MCF 10A (cell line): ENCODE measurements around the gene HNRNPA2B1. TPM values are rescaled to one million over a fixed set of nuclear protein-coding genes. Genes with fewer than 3 reads are reported as not detected.

Source experiments
- BruUV-seq: library from RNA; stranded (reverse); fragments of 400-500 nt; replicated peaks from 2 replicates; lab custom pipeline; 2021; lab: Mats Ljungman, UMichigan
- CTCF ChIA-PET: fragments of 300-600 bp; sonication (Branson Sonifier 250); formaldehyde crosslinking; extraction: SDS; loops from one replicate; lab custom pipeline; 2021; ENCODE audit warnings: antibody characterized with exemption, inconsistent platforms; lab: Yijun Ruan, JAX
- POLR2A ChIA-PET: fragments of 300-600, 350-650 bp; sonication (Branson Sonifier 250); formaldehyde crosslinking; extraction: SDS; loops from one replicate; lab custom pipeline; 2020; ENCODE audit warnings: antibody characterized with exemption, inconsistent platforms; lab: Yijun Ruan, JAX
- DNase-seq: peaks from one replicate; pipeline ENCODE4 v3.0.0-alpha.2; 2018; ENCODE audit not compliant: unreplicated experiment
- H3K27ac Mint-ChIP-seq: one replicate; pipeline ENCODE4 v1.8.0; 2022; ENCODE audit warnings: mild to moderate bottlenecking, low read depth, mixed read lengths; ENCODE audit not compliant: unreplicated experiment
- H3K27me3 Mint-ChIP-seq: one replicate; pipeline ENCODE4 v1.8.0; 2022; ENCODE audit warnings: mixed read lengths; ENCODE audit not compliant: insufficient read depth, unreplicated experiment
- H3K36me3 Mint-ChIP-seq: one replicate; pipeline ENCODE4 v1.8.0; 2022; ENCODE audit warnings: mild to moderate bottlenecking, moderate library complexity, mixed read lengths; ENCODE audit not compliant: insufficient read depth, unreplicated experiment
- H3K4me1 Mint-ChIP-seq: one replicate; pipeline ENCODE4 v1.8.0; 2022; ENCODE audit warnings: mixed read lengths; ENCODE audit not compliant: insufficient read depth, unreplicated experiment
- H3K4me3 Mint-ChIP-seq: one replicate; pipeline ENCODE4 v1.8.0; 2022; ENCODE audit warnings: mild to moderate bottlenecking, moderate library complexity, mixed read lengths; ENCODE audit not compliant: unreplicated experiment
- H3K9me3 Mint-ChIP-seq: one replicate; pipeline ENCODE4 v1.8.0; 2022; ENCODE audit warnings: mixed read lengths; ENCODE audit not compliant: unreplicated experiment
- intact Hi-C: fragments of 100-400 bp; cut with micrococcal nuclease; formaldehyde crosslinking; loops from 2 replicates; pipeline ENCODE4 v1.14.1; 2022
- total RNA-seq: library from RNA; stranded (reverse); gene quantifications from 2 replicates; pipeline ENCODE4 v1.2.3, GENCODE V29; 2022
- TF ChIP-seq, protein P1 (sequence below): fragments of 200-600 bp; IDR thresholded peaks from one replicate; pipeline ENCODE4 v1.8.0; 2022; ENCODE audit warnings: antibody characterized with exemption, mild to moderate bottlenecking; ENCODE audit not compliant: unreplicated experiment

The HNRNPA2B1 gene
- total RNA-seq, 1 experiment from 2014 or later: 646 TPM

DNA sequence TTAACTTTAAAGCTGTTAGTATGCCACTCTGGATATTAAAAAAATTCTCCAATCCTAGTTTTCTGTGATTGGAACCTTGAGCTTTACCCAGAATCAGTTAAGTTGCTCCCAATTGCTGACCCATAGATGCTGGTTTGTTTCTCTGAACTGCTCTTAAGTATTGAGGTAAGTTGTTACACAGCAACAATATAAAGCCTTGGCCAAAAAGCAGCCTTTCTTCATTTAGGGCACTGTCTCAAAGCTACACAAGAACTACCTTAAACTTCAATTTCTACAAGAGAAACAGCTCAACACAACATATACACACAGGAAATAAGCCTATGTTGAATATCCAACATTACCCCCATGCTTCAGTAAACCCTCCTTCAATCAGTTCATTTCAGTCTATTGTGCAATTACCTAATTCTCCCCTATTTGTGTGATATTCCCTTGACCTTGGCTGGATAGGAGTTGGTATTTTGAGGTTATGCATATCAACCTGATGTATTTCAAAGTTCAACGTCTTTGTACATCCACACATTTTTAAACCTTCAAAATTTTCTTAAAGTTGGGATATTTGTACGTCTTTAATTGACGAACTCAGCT, 11.5 kb downstream of the HNRNPA2B1 start:
- BruUV-seq: no TSS peak
- DNase-seq: no peak
- intact Hi-C loops: no loop called here
- CTCF ChIA-PET: interaction anchor here (0.6 to 2.6 kb wide), 8 partner anchors 9 to 296 kb away, joined by 3 to 15 read pairs (median 6); no protein-coding TSS in a partner anchor
- Mint-ChIP-seq H3K27ac (no peak overlapping the region), H3K36me3 (peaks cover 94% of the 10 kb centered on the region), H3K4me3 (no peak overlapping the region), H3K9me3 (no peaks in the 10 kb centered on the region), H3K27me3 (no peaks in the 10 kb centered on the region), H3K4me1 (peaks cover 7% of the 10 kb centered on the region)
- TF ChIP-seq, protein P1, sequence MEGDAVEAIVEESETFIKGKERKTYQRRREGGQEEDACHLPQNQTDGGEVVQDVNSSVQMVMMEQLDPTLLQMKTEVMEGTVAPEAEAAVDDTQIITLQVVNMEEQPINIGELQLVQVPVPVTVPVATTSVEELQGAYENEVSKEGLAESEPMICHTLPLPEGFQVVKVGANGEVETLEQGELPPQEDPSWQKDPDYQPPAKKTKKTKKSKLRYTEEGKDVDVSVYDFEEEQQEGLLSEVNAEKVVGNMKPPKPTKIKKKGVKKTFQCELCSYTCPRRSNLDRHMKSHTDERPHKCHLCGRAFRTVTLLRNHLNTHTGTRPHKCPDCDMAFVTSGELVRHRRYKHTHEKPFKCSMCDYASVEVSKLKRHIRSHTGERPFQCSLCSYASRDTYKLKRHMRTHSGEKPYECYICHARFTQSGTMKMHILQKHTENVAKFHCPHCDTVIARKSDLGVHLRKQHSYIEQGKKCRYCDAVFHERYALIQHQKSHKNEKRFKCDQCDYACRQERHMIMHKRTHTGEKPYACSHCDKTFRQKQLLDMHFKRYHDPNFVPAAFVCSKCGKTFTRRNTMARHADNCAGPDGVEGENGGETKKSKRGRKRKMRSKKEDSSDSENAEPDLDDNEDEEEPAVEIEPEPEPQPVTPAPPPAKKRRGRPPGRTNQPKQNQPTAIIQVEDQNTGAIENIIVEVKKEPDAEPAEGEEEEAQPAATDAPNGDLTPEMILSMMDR: no peak
- POLR2A ChIA-PET: interaction anchor here (0.6 to 11.9 kb wide), 9 partner anchors 8 to 958 kb away, joined by 3 to 202 read pairs (median 4); partner anchors contain the start of genes CBX3 and HNRNPA2B1

DNA sequence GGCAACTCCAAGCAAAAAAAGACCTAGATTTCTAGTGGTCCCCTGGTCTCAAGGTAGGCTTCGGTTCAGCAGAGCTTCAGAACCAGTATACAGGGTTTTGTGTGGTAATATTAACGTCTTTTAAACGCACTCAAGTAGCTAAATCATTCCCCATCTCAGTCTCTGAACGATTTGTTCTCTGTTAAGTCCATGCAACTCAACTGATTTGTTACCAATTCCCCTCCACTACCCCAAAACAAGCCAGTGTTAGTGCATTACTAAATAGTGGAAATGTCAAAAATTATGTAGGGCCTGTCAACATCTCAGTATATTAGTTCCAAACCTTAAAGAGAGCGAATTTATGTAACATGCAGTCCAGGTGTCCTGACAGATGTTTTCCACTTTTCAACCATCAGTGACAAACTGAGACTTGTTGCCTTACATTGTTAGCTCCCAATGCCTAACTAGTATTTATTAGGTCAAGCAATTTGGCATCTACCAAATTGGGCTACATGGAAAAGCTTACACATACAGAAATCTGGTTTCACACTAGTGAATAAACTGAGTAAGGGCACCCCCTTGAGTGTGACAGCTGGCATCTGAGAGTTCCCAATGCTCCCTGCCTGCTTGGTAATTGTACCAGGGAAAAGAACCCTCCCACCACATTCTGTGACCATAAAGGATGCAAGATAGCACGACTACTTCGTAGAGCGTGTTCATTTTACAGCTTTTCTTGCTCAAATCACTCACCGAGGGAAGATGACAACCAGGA, 12.2 kb downstream of the HNRNPA2B1 start:
- ChIA-PET POLR2A (interaction anchor here (0.6 to 11.9 kb wide), 11 partner anchors 8 to 958 kb away, joined by 3 to 202 read pairs (median 4); partner anchors contain the start of genes CBX3, HNRNPA2B1 and NFE2L3), CTCF (interaction anchor here (0.5 to 2.6 kb wide), 9 partner anchors 9 to 296 kb away, joined by 3 to 15 read pairs (median 6); no protein-coding TSS in a partner anchor)
- intact Hi-C loops: no loop called here
- H3K36me3 Mint-ChIP-seq: peaks cover 90% of the 10 kb centered on the region
- peaks cover 7% of the 10 kb centered on the region for H3K4me1 Mint-ChIP-seq
- no peaks in the 10 kb centered on the region for H3K27me3 Mint-ChIP-seq
- DNase-seq: no peak
- H3K4me3 Mint-ChIP-seq: no peak overlapping the region
- no peaks in the 10 kb centered on the region for H3K9me3 Mint-ChIP-seq
- BruUV-seq: no TSS peak
- TF ChIP-seq, protein P1: no peak
- no peak overlapping the region for H3K27ac Mint-ChIP-seq

DNA sequence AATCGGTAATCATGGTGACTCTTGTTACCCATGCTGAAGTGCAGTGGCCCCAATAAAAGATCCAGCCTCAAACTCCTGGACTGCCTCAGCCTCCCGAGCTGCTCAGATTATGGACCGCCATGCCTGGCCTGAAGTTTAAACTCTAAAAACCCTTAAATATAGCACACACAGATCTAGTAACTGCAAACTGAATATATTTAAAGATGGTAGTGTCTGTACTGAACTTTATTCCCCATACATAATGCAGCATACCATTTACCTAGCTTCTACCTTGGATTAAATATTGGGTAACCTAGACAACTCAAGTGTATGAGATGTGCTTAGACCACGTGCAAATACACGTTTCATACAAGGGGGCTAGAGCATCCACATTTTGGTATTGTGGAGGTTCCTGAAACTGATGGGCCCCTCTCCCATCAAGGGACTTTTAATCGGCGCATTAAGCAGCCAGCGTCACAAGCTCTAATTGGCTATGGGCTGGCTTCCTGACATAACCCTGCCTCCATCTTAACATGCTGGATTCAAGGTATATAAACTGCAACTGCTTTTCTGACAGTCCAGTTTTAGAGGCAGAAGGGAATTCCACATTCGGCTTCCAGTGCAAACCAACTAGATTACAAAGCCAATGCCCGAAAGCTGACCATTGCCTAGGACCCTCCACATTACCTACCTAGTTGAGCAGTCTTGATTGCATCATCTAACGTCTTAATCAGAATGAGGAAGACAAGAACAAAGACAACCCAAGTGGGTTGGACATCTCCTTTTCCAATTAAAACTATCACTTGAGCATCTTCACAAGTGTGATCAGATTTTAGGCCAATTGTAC, 13.0 kb downstream of the HNRNPA2B1 start:
- no peak overlapping the region for H3K4me3 Mint-ChIP-seq
- CTCF ChIA-PET: interaction anchor here (0.5 to 2.6 kb wide), 6 partner anchors 8 to 295 kb away, joined by 3 to 15 read pairs (median 7); no protein-coding TSS in a partner anchor
- no peaks in the 10 kb centered on the region for H3K9me3 Mint-ChIP-seq
- no peaks in the 10 kb centered on the region for H3K4me1 Mint-ChIP-seq
- peaks cover 82% of the 10 kb centered on the region for H3K36me3 Mint-ChIP-seq
- TF ChIP-seq, protein P1: no peak
- no TSS peak for BruUV-seq
- no peak for DNase-seq
- no peaks in the 10 kb centered on the region for H3K27me3 Mint-ChIP-seq
- intact Hi-C loops: no loop called here
- H3K27ac Mint-ChIP-seq: no peak overlapping the region
- POLR2A ChIA-PET: interaction anchor here (1.3 to 11.9 kb wide), 8 partner anchors 7 to 295 kb away, joined by 3 to 202 read pairs (median 4); partner anchors contain the start of genes CBX3, HNRNPA2B1 and NFE2L3
